Right lobe of liver (tissue), 6 donors: ENCODE data around the gene RND2. TPM values are rescaled to one million over a fixed set of nuclear protein-coding genes. Genes with fewer than 3 reads are reported as not detected.

ENCODE experiments used
- ATAC-seq, 4 donors: fragments of 200-7000 bp; cut with Tn5 transposase; one replicate each; pipeline ENCODE4 v1.9.1; 2020; ENCODE audit warnings: mild to moderate bottlenecking in 4 of 4, moderate library complexity in 4 of 4
- DNase-seq, 3 donors: peaks; one replicate each; pipeline ENCODE4 v3.0.0-alpha.2; 2020
- H3K27ac ChIP-seq, 3 donors: fragments of 200-600 bp; one replicate each; pipeline ENCODE4 v1.8.0; 2022
- H3K27me3 ChIP-seq, 2 donors: fragments of 200-600 bp; one replicate each; pipeline ENCODE4 v1.8.0; 2022
- H3K36me3 ChIP-seq, 4 donors: fragments of 200-600 bp; sonication (generic) in 1 of 4; one replicate each; pipeline versions ENCODE4 v1.5.1 to v1.8.0; 2017 to 2022; ENCODE audit warnings: control low read depth in 1 of 4
- H3K4me1 ChIP-seq, 4 donors: fragments of 200-600 bp; sonication (generic) in 1 of 4; one replicate each; pipeline versions ENCODE4 v1.5.1 to v1.8.0; 2017 to 2022; ENCODE audit warnings: control low read depth in 1 of 4
- H3K4me3 ChIP-seq, 3 donors: fragments of 200-600 bp; one replicate each; pipeline ENCODE4 v1.8.0; 2022
- H3K9me3 ChIP-seq, 4 donors: fragments of 200-600 bp; sonication (generic) in 1 of 4; one replicate each; pipeline versions ENCODE4 v1.5.1 to v1.8.0; 2017 to 2022; ENCODE audit warnings: control low read depth in 1 of 4
- CTCF ChIP-seq, 4 donors: fragments of 200-600 bp in 3 of 4; fragments of 450-650 bp in 1 of 4; IDR thresholded peaks; one replicate each; pipeline versions ENCODE4 v1.5.1 to v1.8.0; 2016 to 2022; ENCODE audit warnings: antibody characterized with exemption in 4 of 4, mild to moderate bottlenecking in 2 of 4
- POLR2A ChIP-seq: fragments of 450-650 bp; IDR thresholded peaks from one replicate; pipeline ENCODE4 v1.6.1; 2017; ENCODE audit warnings: antibody characterized with exemption, mild to moderate bottlenecking
- WGBS: methylation state at CpG from one replicate; pipeline ENCODE4 v1.1.6; 2018; ENCODE audit warnings: low coverage, low lambda C conversion rate; ENCODE audit not compliant: insufficient coverage; ENCODE audit errors: missing lambda C conversion rate; 5-methylcytosine and 5-hydroxymethylcytosine counted together
- intact Hi-C, 2 donors: fragments of 100-400 bp; cut with DNase I; formaldehyde crosslinking; loops; one replicate each; pipeline versions ENCODE4 v1.11.2 to v1.14.1; 2022
- total RNA-seq, 6 experiments: library from RNA; depleted of rRNA in 2 of 6; stranded (reverse); fragments of >200 nt in 2 of 6; fragmentation: NEBNext Ultra II Directional in 3 of 6; extraction: Animal tissue kit (Norgen Biotek cat#: 25700) in 3 of 6; gene quantifications; one replicate each; pipeline versions ENCODE4 v1.1.0 to v1.2.4, GENCODE V29; 2016 to 2023
- donor health status: DM: no; HTN: yes; CAD: no.
- donor health status: DM: no; HTN: no; CAD: no.
- donor health status: DM: no; HTN: no; CAD: no.
- donor health status: DM: no; HTN: yes; CAD: no.
- donor health status: DM: no; HTN: yes; CAD: no.

Gene RND2
- total RNA-seq, 6 experiments from 2014 or later: 0.09 to 3.3 (median 0.64) TPM

- TF ChIP-seq CTCF (IDR thresholded peaks at IDR 0.05) (no peak), POLR2A (no peak)
- H3K36me3 ChIP-seq: no peaks in the 10 kb centered on the region
- no peaks in the 10 kb centered on the region for H3K27me3 ChIP-seq
- intact Hi-C loops: loop anchor here in 1 of 2 donors (10.0 kb wide), 1 partner anchor 116 kb away; no protein-coding TSS in a partner anchor
- no peak for DNase-seq
- no peak for ATAC-seq
- 89% methylated on average over 12 of the region's 17 CpGs for WGBS
- H3K9me3 ChIP-seq: no peaks in the 10 kb centered on the region
- H3K4me3 ChIP-seq: no peak overlapping the region
- H3K27ac ChIP-seq: no peak overlapping the region
- peaks cover 0 to 17% (median 3%) of the 10 kb centered on the region in 4 donors for H3K4me1 ChIP-seq
These were observed 3.3 kb downstream of the RND2 start for GRCh38 chr17:43028221-43028861.

DNA sequence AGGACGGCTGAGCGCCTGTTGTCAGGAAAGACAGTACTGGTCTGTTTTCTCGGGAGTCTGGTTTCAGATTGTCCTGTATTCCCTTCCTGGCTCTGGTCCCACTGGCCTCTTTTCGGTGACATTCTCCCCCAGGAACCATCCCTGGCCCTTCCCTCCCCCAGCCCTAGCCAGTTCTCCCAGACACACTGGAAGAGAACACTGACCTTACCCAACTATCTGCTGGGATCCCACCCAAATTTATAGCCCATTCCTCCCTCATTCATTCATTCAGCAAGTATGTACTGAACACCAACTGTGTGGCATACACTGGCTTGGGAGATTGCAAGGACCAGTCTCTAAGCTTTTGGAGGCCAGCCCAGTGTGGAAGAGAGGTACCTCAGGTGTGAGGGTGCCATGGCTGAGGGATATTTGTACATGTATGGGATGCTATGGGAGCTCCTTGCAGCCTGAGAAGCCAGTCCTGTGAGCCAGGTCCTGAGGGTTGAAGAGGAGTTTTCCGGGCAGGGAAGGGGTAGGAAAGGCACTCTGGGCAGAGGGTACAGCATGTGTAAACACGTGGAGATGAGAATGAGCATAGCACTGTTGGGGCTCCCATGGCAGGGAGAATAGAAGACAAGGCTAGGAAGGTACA is 5.2 kb downstream of the RND2 start:
- intact Hi-C loops: no loop called here
- DNase-seq: no peak
- H3K36me3 ChIP-seq: no peaks in the 10 kb centered on the region
- no peaks in the 10 kb centered on the region for H3K27me3 ChIP-seq
- peak in 3 of 4 donors; percentile 6 to 24 (median 14) for ATAC-seq
- 64% methylated on average over 6 of the region's 6 CpGs for WGBS
- no peaks in the 10 kb centered on the region for H3K9me3 ChIP-seq
- H3K4me3 ChIP-seq: no peak overlapping the region
- peak overlapping the region in 1 of 3 donors; percentile 14 for H3K27ac ChIP-seq
- TF ChIP-seq CTCF (IDR thresholded peaks at IDR 0.05) (no peak), POLR2A (no peak)
- peaks cover 0 to 14% (median 3%) of the 10 kb centered on the region in 4 donors for H3K4me1 ChIP-seq

GRCh38 chr17:43031666-43032065 is 6.6 kb downstream of the RND2 start:
- Histone ChIP-seq H3K27ac (no peak overlapping the region), H3K9me3 (no peaks in the 10 kb centered on the region), H3K27me3 (no peaks in the 10 kb centered on the region), H3K4me1 (peaks cover 0 to 14% (median 3%) of the 10 kb centered on the region in 4 donors), H3K36me3 (no peaks in the 10 kb centered on the region), H3K4me3 (no peak overlapping the region)
- intact Hi-C loops: no loop called here
- 71% methylated on average over 2 of the region's 3 CpGs for whole genome bisulfite sequencing
- no peak for DNase-seq
- no peak for ATAC-seq
- TF ChIP-seq CTCF (IDR thresholded peaks at IDR 0.05): no peak
- TF ChIP-seq POLR2A: no peak

GRCh38 chr17:43033948-43034881 is 9.2 kb downstream of the RND2 start:
- peaks cover 0 to 15% (median 3%) of the 10 kb centered on the region in 4 donors for H3K4me1 ChIP-seq
- H3K36me3 ChIP-seq: no peaks in the 10 kb centered on the region
- H3K27me3 ChIP-seq: no peaks in the 10 kb centered on the region
- ATAC-seq: no peak
- H3K9me3 ChIP-seq: no peaks in the 10 kb centered on the region
- H3K4me3 ChIP-seq: no peak overlapping the region
- intact Hi-C loops: no loop called here
- TF ChIP-seq POLR2A (no peak), CTCF (IDR thresholded peaks at IDR 0.05) (no peak)
- no peak overlapping the region for H3K27ac ChIP-seq
- 59% methylated on average over 8 of the region's 12 CpGs for WGBS
- no peak for DNase-seq
